Right forelimb (tissue), 1 donor: ENCODE results near the gene MLX.
"Not testable (repeated sequence)": the region's sequence is repeated elsewhere in the genome, so short reads cannot be mapped to it uniquely, and the experiment has no call there.

Experiments
- DNase-seq: peaks from one replicate; pipeline ENCODE4 v3.0.0-alpha.2; 2018

Gene MLX

DNA sequence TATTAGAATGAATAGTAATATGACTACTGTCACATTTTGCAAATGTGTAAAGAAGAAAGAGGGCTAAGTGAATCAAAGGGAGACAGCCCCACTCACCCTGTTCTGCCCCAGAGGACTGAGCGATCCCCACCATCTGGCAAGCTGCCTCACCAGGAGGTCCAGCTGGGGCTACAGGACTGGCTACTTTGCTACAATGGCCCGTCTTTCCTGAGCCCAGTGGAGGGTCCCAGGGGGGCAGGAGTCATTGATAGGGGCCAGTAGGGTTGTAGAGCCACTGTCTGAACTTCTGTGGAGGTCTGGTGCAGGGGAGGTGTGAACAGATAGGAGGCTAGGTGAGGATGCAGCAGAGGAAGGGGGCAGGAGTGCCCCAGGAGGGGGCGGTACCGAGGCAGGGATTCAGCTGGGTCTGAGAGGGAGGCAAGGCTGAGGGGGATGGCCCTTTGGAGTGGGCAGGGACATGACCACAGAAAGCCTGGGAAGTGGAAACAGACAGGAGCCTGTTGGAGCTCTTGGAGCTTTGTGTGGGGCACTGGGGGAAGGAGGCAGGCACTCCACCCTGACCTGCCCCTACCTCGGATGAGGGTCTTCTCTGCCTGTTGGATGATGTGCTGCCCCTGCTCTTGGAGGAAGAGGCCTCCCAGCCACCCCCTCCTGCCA lies 10.8 kb upstream of the MLX start:
- DNase-seq = not testable (repeated sequence)

DNA sequence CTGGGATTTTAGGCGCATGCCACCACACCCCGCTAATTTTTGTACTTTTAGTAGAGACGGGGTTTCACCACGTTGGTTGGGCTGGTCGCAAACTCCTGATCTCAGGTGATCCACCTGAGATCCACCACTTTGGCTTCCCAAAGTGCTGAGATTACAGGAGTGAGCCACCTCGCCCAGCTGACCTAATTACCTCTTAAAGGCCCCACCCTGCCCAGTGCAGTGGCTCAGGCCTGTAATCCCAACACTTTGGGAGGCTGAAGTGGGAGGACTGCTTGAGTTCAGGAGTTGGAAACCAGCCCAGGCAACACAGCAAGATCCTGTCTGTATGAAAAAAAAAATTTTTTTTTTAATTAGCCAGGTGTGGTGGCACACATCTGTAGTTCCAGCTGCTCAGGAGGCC lies 7.8 kb upstream of the MLX start:
- DNase-seq = no peak

DNA sequence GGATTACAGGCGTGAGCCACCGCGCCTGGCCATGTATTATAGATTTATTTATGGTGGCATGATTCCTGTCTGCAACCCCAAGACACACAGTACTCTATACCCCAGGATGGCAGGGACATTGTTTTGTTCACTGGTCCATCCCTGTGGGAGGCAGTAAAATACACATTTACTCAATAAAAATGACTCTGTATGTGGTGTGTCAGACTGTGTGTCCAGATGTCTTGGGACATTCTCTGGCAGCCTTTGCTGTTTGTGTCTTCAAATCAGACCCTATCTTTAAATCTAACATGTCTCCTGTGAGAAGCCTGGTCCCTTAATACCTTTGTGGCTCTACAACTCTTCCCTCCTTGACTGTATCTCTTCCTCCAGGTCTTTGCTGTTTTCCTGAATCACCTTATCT lies 6.7 kb upstream of the MLX start:
- no peak for DNase-seq

- peak; percentile 98 for DNase-seq
These were observed 5.0 kb upstream of the MLX start, which contains the start of gene COASY for GRCh38 chr17:42561897-42562387. COASY (plus strand) TSS chr17:42562148; CDS start chr17:42562623, 475 bp downstream.

DNA sequence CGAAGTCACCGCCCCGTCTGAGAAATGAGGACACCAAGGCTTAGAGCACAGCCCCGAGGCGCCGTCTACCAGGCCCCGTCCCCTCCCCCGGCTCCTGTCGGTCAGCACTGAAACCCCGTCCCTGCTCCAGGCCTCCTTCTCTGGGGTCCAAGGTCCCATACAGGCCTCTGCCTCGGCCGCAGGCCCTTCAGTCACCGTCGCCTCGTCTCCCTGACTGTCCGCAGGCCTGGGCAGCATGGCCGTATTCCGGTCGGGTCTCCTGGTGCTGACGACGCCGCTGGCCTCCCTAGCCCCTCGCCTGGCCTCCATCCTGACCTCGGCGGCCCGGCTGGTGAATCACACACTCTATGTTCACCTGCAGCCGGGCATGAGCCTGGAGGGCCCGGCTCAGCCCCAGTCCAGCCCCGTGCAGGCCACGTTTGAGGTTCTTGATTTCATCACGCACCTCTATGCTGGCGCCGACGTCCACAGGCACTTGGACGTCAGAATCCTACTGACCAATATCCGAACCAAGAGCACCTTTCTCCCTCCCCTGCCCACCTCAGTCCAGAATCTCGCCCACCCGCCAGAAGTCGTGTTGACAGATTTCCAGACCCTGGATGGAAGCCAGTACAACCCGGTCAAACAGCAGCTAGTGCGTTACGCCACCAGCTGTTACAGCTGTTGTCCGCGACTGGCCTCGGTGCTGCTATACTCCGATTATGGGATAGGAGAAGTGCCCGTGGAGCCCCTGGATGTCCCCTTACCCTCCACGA lies 4.3 kb upstream of the MLX start:
- DNase-seq = no peak

- DNase-seq = no peak
These were observed 3.8 kb upstream of the MLX start for GRCh38 chr17:42563143-42563509.

GRCh38 chr17:42563543-42563942 lies 3.4 kb upstream of the MLX start:
- DNase-seq = no peak

DNA sequence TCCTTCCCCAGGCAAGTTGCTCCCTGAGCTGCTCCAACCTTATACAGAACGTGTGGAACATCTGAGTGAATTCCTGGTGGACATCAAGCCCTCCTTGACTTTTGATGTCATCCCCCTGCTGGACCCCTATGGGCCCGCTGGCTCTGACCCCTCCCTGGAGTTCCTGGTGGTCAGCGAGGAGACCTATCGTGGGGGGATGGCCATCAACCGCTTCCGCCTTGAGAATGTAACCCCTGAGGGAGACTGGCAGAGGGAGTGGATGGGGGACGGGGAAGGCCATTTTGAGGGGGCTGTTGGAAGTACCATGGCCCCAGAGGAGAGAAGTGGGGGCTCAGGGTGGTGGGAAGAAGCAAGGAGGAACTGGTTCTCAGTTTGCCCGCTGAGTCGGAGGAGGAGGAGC lies 3.0 kb upstream of the MLX start:
- no peak for DNase-seq

GRCh38 chr17:42564815-42565522 lies 1.9 kb upstream of the MLX start:
- no peak for DNase-seq

- DNase-seq = no peak
These were observed 1.2 kb upstream of the MLX start for GRCh38 chr17:42565523-42566214.

DNA sequence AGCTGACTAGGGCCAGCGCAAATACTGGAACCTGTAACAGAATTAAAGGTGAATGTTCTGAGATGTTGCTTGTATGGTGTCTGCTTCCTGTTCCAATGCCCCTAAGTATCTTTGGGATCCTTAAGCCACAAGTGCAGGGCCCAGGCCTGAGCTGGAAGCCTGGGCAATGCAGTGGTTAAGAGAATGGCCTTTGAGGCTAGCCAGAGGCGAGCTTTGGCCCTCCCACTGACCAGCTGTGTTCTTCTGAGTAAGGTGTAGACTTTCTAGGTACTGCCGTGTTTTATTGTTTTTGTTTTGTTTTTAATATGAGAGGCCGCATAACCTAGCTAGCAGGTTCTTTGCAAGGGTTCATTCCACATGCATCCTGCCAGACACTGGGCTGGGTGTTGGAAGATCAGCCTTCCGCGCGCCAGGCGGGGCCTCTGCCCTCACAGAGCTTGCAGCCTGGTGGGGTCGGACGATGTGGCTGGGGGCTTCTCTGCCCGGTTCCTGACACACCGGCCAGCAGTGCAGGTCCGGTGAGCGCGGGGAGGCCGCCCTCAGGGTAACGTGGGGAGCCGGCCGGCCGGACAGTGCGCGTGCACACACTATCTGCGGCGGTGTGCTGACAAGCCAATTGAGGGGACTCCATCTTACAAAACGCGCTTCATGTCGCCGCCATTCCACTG lies 551 bp upstream of the MLX start:
- peak; percentile 45 for DNase-seq

DNA sequence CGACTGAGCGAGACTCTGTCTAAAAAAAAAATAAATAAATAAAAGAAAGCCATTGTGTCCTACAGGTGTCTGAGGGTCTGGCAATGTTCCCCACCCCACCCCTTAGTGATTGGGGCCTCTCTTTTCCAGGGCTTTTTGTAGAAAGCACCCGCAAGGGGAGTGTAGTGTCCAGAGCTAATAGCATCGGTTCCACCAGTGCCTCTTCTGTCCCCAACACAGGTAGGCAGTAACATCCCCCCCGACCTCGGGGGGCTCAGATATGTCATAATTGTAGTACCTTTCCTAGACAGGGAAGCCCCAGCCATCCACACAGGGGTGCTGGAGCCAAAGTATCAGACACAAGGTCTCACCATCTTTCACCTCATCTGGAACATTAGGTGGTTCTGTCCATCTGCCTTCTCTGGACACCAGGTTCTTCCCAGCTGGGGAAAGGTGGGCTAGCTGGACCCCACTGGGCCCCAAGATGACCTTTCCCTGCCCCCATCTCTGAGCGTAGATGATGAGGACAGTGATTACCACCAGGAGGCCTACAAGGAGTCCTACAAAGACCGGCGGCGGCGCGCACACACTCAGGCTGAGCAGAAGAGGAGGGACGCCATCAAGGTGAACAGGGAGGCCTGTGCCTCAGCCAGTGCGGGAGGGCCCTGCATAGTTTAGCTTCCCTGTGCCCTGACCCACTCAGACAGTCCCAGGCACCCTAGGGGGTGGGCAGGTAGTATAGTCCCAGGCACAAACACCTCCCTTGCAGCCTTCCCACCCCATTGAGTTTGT lies 1.6 kb downstream of the MLX start:
- DNase-seq = no peak

- no peak for DNase-seq
These were observed 4.7 kb downstream of the MLX start for GRCh38 chr17:42571435-42572225.

DNA sequence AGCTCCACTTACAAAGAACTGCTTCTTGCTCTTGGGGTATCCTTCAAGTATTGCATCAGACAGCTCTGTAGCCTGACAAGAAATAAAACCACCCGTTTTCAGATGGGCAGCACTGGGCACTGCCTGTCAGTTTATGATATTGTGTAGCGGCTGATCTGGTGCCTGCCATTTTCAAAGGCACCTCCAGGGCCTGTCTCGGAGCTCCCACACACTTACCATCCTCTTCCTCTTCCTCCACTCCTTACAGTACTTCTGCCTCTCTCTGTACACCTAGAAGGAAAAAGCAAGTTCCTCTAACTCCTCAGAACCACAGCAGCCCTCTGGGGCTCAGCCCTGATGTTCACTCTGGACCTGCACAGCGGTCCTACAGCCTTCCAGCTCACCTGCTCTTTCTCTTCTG lies 6.2 kb downstream of the MLX start:
- no peak for DNase-seq

DNA sequence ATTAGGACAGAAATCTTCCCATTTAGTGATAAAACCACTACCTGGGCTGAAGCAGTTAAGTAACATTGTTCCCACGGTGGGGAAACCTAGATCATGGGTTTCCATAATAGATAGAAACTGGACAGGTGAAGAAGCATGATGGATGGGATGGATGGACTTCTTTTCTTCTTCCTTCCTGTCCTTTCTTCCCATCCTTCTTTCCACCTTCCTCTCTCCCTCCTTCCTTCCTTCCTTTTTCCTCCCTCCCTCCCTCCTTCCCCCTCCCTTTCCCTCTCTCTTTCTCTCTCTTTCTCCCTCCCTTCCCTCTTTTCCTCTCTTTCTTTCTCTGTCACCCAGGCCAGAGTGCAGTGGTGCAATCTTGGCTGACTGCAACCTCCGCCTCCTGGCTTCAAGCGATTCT lies 7.6 kb downstream of the MLX start:
- DNase-seq = no peak

DNA sequence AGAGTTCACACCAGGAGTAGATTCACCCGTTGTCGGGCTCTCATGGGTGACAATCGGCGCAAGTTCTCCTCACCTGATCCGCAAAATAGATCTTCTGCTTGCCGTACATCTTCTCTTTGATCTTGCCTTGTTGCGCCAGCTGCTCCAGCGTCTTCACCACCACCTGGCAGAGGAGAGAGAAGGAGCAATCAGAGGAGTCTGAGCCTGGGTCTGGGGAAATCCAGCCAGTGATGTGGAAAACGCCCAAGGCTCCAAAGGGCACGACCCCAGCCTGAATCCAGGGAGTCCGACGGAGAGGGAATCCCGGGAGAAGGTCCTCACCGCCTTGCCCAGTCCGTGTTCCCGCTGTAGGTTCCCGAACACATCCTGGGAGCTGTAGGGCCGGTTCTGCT lies 10.2 kb downstream of the MLX start:
- DNase-seq = no peak

DNA sequence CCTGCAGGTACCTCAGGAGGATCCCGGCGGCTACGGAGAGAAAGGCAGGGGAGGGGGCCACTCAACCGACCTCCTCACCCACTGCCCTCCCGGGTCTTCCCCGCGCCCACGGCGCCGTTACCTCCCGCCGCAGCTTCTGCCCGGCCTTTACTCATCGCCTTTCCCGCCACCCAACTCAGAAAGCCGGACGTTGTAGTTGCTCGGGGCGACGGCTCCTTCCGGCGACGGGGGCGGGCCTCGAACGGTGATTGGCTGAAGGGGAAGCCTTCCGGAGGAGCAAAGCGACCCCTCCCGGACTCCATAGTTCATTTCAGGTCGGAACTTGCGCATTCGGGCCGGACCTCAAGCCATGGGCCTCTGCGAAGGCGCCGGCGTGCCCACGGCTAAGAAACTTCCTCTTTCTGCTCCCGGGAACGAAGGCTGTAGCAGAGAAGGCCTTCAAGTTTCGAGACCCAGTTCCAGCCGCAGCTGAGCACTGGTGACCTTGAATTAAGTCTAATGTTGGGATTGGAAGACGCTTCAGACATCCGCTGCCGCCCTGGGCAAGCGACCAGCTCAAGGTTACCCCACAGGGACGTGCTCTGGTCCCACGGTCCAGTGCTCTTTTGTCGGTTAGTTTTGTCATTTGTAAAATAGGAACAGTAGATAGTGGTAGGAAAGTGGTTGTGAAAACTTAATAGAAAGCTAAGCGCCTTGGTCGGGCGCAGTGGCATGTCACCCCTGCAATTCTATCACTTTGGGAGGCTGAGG lies 10.8 kb downstream of the MLX start, which contains the start of gene PSMC3IP:
Gene PSMC3IP, minus strand, starts transcription at position 198 of the 750 bp plus-strand sequence. Its CDS starts 43 bp downstream, at position 155.
- DNase-seq = peak; percentile 95

- peak; percentile 84 for DNase-seq
These were observed 11.5 kb downstream of the MLX start for GRCh38 chr17:42578282-42578869.

- DNase-seq = no peak
These were observed 13.1 kb downstream of the MLX start for GRCh38 chr17:42579794-42580551.
